CD14-positive monocyte (primary cell): Measurements from ENCODE around the gene ITPR1. TPM values are rescaled to one million over a fixed set of nuclear protein-coding genes. Genes with fewer than 3 reads are reported as not detected.

Experiments
- DNase-seq, 3 donors: peaks; one replicate each; pipeline ENCODE4 v3.0.0-alpha.2; 2011 to 2022
- H2AFZ ChIP-seq: 2 replicates; pipeline ENCODE4 v1.6.0; 2012; ENCODE audit warnings: mild to moderate bottlenecking, low read depth, low read length, inconsistent platforms; ENCODE audit not compliant: insufficient read depth, poor library complexity, severe bottlenecking
- H3K27ac ChIP-seq, 2 donors: 1 replicate in 1 of 2; 2 replicates in 1 of 2; pipeline ENCODE4 v1.5.1; 2012 to 2013; ENCODE audit warnings: low read length in 2 of 2, control low read depth in 1 of 2, inconsistent platforms in 1 of 2, low read depth in 1 of 2, mild to moderate bottlenecking in 1 of 2
- H3K27me3 ChIP-seq, 2 donors: one replicate each; pipeline versions ENCODE4 v1.6.0 to v1.6.1; 2011 to 2013; ENCODE audit warnings: low read length in 2 of 2; ENCODE audit not compliant: control insufficient read depth in 2 of 2, insufficient read depth in 2 of 2
- H3K36me3 ChIP-seq, 2 donors: replicated peaks in 1 of 2; 1 replicate in 1 of 2; 2 replicates in 1 of 2; pipeline versions ENCODE4 v1.5.1 to v1.6.1; 2012 to 2013; ENCODE audit warnings: low read length in 2 of 2, control low read depth in 1 of 2, inconsistent platforms in 1 of 2, mild to moderate bottlenecking in 1 of 2; ENCODE audit not compliant: insufficient read depth in 2 of 2, control insufficient read depth in 1 of 2
- H3K4me1 ChIP-seq, 2 donors: 1 replicate in 1 of 2; 2 replicates in 1 of 2; pipeline versions ENCODE4 v1.5.1 to v1.6.1; 2012 to 2013; ENCODE audit warnings: low read length in 2 of 2, control low read depth in 1 of 2, inconsistent platforms in 1 of 2, mild to moderate bottlenecking in 1 of 2, moderate library complexity in 1 of 2; ENCODE audit not compliant: insufficient read depth in 2 of 2, control insufficient read depth in 1 of 2
- H3K4me2 ChIP-seq: replicated peaks from 2 replicates; pipeline ENCODE3; 2012; ENCODE audit warnings: low read length, moderate library complexity, mild to moderate bottlenecking; ENCODE audit not compliant: poor library complexity, severe bottlenecking; ENCODE audit errors: extremely low read depth
- H3K4me3 ChIP-seq, 3 experiments: fragments of 200-600 bp in 1 of 3; sonication (generic) in 1 of 3; replicated peaks in 1 of 3; 1 replicate in 2 of 3; 2 replicates in 1 of 3; pipeline ENCODE4 v1.5.1; 2011 to 2013; ENCODE audit warnings: low read length in 3 of 3, mild to moderate bottlenecking in 3 of 3, control low read depth in 2 of 3, low read depth in 2 of 3, inconsistent platforms in 1 of 3, moderate library complexity in 1 of 3
- H3K79me2 ChIP-seq: 2 replicates; pipeline ENCODE4 v1.6.0; 2012; ENCODE audit warnings: mild to moderate bottlenecking, control low read depth, inconsistent platforms, low read length, moderate library complexity; ENCODE audit not compliant: insufficient read depth
- H3K9ac ChIP-seq: 2 replicates; pipeline ENCODE4 v1.6.0; 2017; ENCODE audit warnings: low read length, mild to moderate bottlenecking; ENCODE audit not compliant: insufficient read depth, poor library complexity, severe bottlenecking
- H3K9me3 ChIP-seq, 2 donors: replicated peaks in 1 of 2; 1 replicate in 1 of 2; 2 replicates in 1 of 2; pipeline versions ENCODE4 v1.5.1 to v1.6.1; 2012 to 2013; ENCODE audit warnings: low read length in 2 of 2, control low read depth in 1 of 2; ENCODE audit not compliant: control insufficient read depth in 1 of 2, insufficient read depth in 1 of 2
- H4K20me1 ChIP-seq: 2 replicates; pipeline ENCODE4 v1.6.0; 2012; ENCODE audit warnings: mild to moderate bottlenecking, low read length, control low read depth, moderate library complexity; ENCODE audit not compliant: insufficient read depth
- H3K27ac Mint-ChIP-seq, 7 donors: one replicate each; pipeline ENCODE4 v1.8.0; 2020; ENCODE audit warnings: mild to moderate bottlenecking in 7 of 7, mixed read lengths in 7 of 7, moderate library complexity in 6 of 7, inconsistent platforms in 2 of 7
- H3K27me3 Mint-ChIP-seq, 3 donors: one replicate each; pipeline ENCODE4 v1.8.0; 2021 to 2022; ENCODE audit warnings: low read depth in 3 of 3, mild to moderate bottlenecking in 3 of 3, mixed read lengths in 3 of 3, moderate library complexity in 3 of 3, inconsistent platforms in 1 of 3
- H3K36me3 Mint-ChIP-seq, 2 donors: one replicate each; pipeline ENCODE4 v1.8.0; 2020; ENCODE audit warnings: mixed read lengths in 2 of 2, inconsistent platforms in 1 of 2, mild to moderate bottlenecking in 1 of 2
- H3K4me1 Mint-ChIP-seq: one replicate; pipeline ENCODE4 v1.8.0; 2020; ENCODE audit warnings: mild to moderate bottlenecking, mixed read lengths
- H3K4me3 Mint-ChIP-seq, 2 donors: one replicate each; pipeline ENCODE4 v1.8.0; 2020; ENCODE audit warnings: mild to moderate bottlenecking in 2 of 2, mixed read lengths in 2 of 2, moderate library complexity in 1 of 2
- H3K9me3 Mint-ChIP-seq, 7 donors: one replicate each; pipeline ENCODE4 v1.8.0; 2020 to 2022; ENCODE audit warnings: mixed read lengths in 7 of 7, mild to moderate bottlenecking in 6 of 7, moderate library complexity in 6 of 7, inconsistent platforms in 2 of 7
- CTCF ChIP-seq: fragments of 200-600 bp; IDR thresholded peaks from one replicate; pipeline ENCODE4 v1.8.0; 2022; ENCODE audit warnings: antibody characterized with exemption, mild to moderate bottlenecking
- WGBS: methylation state at CpG from one replicate; pipeline ENCODE4 v1.1.5; 2013; ENCODE audit warnings: missing lambda C conversion rate; ENCODE audit not compliant: insufficient coverage; 5-methylcytosine and 5-hydroxymethylcytosine counted together
- intact Hi-C, 2 donors: fragments of 100-400 bp; cut with micrococcal nuclease; formaldehyde crosslinking; loops; one replicate each; pipeline versions ENCODE4 v1.15.0 to v1.15.1; 2023
- polyA plus RNA-seq, 3 donors: library from polyadenylated mRNA; depleted of rRNA in 1 of 3; unstranded in 2 of 3; stranded (reverse) in 1 of 3; fragments of 300-500 nt in 2 of 3; fragments of >200 nt in 1 of 3; fragmentation: Illumina TruSeq in 2 of 3; gene quantifications; 1 replicate in 2 of 3; 2 replicates in 1 of 3; pipeline ENCODE4 v1.2.3, GENCODE V29; 2012 to 2021

The ITPR1 gene
- polyA plus RNA-seq, 3 donors, result 3.2 to 21.1 (median 7.1) TPM

GRCh38 chr3:4512895-4513616, 19.9 kb downstream of the ITPR1 start:
- Histone ChIP-seq H3K4me3 (no peak overlapping the region), H3K9me3 (no peaks in the 10 kb centered on the region), H2AFZ (no peak overlapping the region), H3K4me2 (no peak overlapping the region), H3K79me2 (peaks cover 82% of the 10 kb centered on the region), H3K27ac (no peak overlapping the region), H3K9ac (no peak overlapping the region), H3K4me1 (peaks cover 15 to 16% of the 10 kb centered on the region in 2 donors), H3K27me3 (no peaks in the 10 kb centered on the region), H3K36me3 (peaks cover 8 to 26% of the 10 kb centered on the region in 2 donors), H4K20me1 (no peaks in the 10 kb centered on the region)
- H3K9me3 Mint-ChIP-seq, result no peaks in the 10 kb centered on the region
- H3K27me3 Mint-ChIP-seq, result no peaks in the 10 kb centered on the region
- no peak for DNase-seq
- H3K36me3 Mint-ChIP-seq, result peaks cover 36 to 41% of the 10 kb centered on the region in 2 donors
- 76% methylated on average over 4 of the region's 15 CpGs for WGBS
- intact Hi-C loops, result loop anchor here in 1 of 2 donors (10.0 kb wide), 2 partner anchors 48 to 62 kb away; partner anchors contain the start of gene SUMF1
- H3K27ac Mint-ChIP-seq, result peak overlapping the region in 1 of 7 donors; percentile 16
- TF ChIP-seq CTCF, result no peak
- H3K4me1 Mint-ChIP-seq, result peaks cover 32% of the 10 kb centered on the region
- no peak overlapping the region for H3K4me3 Mint-ChIP-seq

GRCh38 chr3:4514321-4514720, 21.2 kb downstream of the ITPR1 start:
- no peak for TF ChIP-seq CTCF
- no peak overlapping the region for H3K9ac ChIP-seq
- intact Hi-C loops, result loop anchor here in 1 of 2 donors (10.0 kb wide), 2 partner anchors 50 to 60 kb away; partner anchors contain the start of gene SUMF1
- Mint-ChIP-seq H3K36me3 (peaks cover 28 to 32% of the 10 kb centered on the region in 2 donors), H3K4me1 (peaks cover 43% of the 10 kb centered on the region), H3K9me3 (no peaks in the 10 kb centered on the region), H3K27ac (no peak overlapping the region), H3K4me3 (no peak overlapping the region), H3K27me3 (peaks cover 0 to 1% (median 0%) of the 10 kb centered on the region in 3 donors)
- no peak overlapping the region for H2AFZ ChIP-seq
- H3K79me2 ChIP-seq, result peaks cover 70% of the 10 kb centered on the region
- no peak overlapping the region for H3K4me2 ChIP-seq
- H3K4me3 ChIP-seq, result no peak overlapping the region
- H3K27ac ChIP-seq, result no peak overlapping the region
- no peaks in the 10 kb centered on the region for H3K27me3 ChIP-seq
- 91% methylated on average over 4 of the region's 5 CpGs for WGBS
- H3K9me3 ChIP-seq, result no peaks in the 10 kb centered on the region
- no peak for DNase-seq
- peaks cover 8 to 19% of the 10 kb centered on the region in 2 donors for H3K36me3 ChIP-seq
- H3K4me1 ChIP-seq, result peaks cover 27 to 28% of the 10 kb centered on the region in 2 donors
- H4K20me1 ChIP-seq, result no peaks in the 10 kb centered on the region
